Measurements from ENCODE around the gene PLB1. TPM values are rescaled to one million over a fixed set of nuclear protein-coding genes. Genes with fewer than 3 reads are reported as not detected.

Gene PLB1
- total RNA-seq, 2 donors from 2014 or later, result 19.2 to 29.6 TPM

- no peak for ATAC-seq (ENCODE audit: insufficient number of reproducible peaks, low FRiP score, low read depth)
These were observed 178.3 kb downstream of the PLB1 start for GRCh38 chr2:28674062-28674712.

DNA sequence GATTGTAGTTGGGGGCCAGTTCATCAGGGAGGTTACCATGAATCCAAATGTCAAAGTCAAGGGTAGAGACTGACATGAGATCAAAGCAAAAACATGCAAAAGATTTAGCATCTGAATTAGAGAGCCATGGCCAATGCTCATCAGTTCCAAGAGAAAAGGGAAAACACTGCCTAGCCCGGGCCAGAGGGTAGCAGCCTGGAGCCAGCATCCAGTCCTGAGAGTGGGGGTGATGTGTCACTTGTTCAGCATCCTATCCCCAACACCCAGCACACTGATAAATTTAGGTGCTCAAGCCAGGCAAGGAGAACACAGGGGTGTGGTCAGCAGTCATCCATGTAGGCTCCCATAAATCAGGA is 178.8 kb downstream of the PLB1 start:
- DNase-seq (ENCODE audit: low spot score), result no peak
- peak overlapping the region; percentile 20 to 67 for H3K27ac ChIP-seq
- ATAC-seq (ENCODE audit: insufficient number of reproducible peaks, low FRiP score, low read depth), result no peak
- no peaks in the 10 kb centered on the region for H3K36me3 ChIP-seq
- H3K4me1 ChIP-seq (ENCODE audit: control insufficient read depth in 1 of 2, low read depth in 2 of 2), result peaks cover 4 to 33% of the 10 kb centered on the region in 2 donors
- no peaks in the 10 kb centered on the region for H3K27me3 ChIP-seq (replicated peaks; ENCODE audit: insufficient read depth)
- TF ChIP-seq, protein P1, sequence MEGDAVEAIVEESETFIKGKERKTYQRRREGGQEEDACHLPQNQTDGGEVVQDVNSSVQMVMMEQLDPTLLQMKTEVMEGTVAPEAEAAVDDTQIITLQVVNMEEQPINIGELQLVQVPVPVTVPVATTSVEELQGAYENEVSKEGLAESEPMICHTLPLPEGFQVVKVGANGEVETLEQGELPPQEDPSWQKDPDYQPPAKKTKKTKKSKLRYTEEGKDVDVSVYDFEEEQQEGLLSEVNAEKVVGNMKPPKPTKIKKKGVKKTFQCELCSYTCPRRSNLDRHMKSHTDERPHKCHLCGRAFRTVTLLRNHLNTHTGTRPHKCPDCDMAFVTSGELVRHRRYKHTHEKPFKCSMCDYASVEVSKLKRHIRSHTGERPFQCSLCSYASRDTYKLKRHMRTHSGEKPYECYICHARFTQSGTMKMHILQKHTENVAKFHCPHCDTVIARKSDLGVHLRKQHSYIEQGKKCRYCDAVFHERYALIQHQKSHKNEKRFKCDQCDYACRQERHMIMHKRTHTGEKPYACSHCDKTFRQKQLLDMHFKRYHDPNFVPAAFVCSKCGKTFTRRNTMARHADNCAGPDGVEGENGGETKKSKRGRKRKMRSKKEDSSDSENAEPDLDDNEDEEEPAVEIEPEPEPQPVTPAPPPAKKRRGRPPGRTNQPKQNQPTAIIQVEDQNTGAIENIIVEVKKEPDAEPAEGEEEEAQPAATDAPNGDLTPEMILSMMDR (IDR thresholded peaks at IDR 0.05), result no peak
- no peaks in the 10 kb centered on the region for H3K9me3 ChIP-seq
- H3K4me3 ChIP-seq, result no peak overlapping the region

More at GRCh38 chr2:28674062-28674712, 178.3 kb downstream of the PLB1 start:
- no peaks in the 10 kb centered on the region for H3K27me3 ChIP-seq (replicated peaks; ENCODE audit: insufficient read depth)
- no peaks in the 10 kb centered on the region for H3K9me3 ChIP-seq
- H3K4me1 ChIP-seq (ENCODE audit: control insufficient read depth in 1 of 2, low read depth in 2 of 2), result peaks cover 4 to 28% of the 10 kb centered on the region in 2 donors
- peak overlapping the region; percentile 20 to 67 for H3K27ac ChIP-seq
- no peak overlapping the region for H3K4me3 ChIP-seq
- H3K36me3 ChIP-seq, result no peaks in the 10 kb centered on the region
- DNase-seq (ENCODE audit: low spot score), result no peak
- TF ChIP-seq, protein P1 (IDR thresholded peaks at IDR 0.05), result no peak

DNA sequence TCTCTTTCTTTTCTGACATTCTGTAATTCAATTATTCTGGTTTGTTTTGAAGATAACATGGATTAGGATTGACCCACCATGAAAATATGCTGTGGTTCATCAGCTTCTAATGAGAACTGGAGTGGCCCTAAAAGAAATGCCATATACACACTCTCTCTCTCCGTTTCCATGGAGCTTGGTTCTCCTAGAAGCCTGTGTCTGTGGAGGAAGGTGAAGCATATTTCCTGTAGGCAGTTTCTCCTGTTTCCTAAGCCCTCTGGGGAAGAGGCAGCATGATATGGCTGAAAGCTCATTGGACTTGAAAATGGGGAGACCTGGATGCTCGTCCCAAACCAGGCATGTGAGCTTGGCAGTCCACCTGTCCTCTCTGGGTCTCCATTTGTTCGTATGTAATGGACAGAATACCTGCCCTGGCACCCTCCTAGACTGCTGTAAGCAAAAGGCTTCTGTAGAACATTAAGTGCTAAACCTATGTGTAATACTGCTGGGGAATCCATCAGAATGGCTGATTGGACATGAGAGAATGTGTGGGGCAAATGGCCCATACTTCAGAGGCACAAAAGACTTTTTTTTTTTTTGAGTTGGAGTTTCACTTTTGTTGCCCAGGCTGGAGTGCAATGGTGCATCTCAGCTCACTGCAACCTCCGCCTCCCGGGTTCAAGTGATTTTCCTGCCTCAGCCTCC is 180.4 kb downstream of the PLB1 start:
- TF ChIP-seq, protein P1 (IDR thresholded peaks at IDR 0.05), result no peak
- DNase-seq (ENCODE audit: low spot score) (no peak), ATAC-seq (ENCODE audit: insufficient number of reproducible peaks, low FRiP score, low read depth) (no peak)
- Histone ChIP-seq H3K4me3 (no peak overlapping the region), H3K36me3 (no peaks in the 10 kb centered on the region), H3K27me3 (replicated peaks; ENCODE audit: insufficient read depth) (no peaks in the 10 kb centered on the region), H3K4me1 (ENCODE audit: control insufficient read depth in 1 of 2, low read depth in 2 of 2) (peaks cover 8 to 46% of the 10 kb centered on the region in 2 donors), H3K27ac (no peak overlapping the region), H3K9me3 (no peaks in the 10 kb centered on the region)

DNA sequence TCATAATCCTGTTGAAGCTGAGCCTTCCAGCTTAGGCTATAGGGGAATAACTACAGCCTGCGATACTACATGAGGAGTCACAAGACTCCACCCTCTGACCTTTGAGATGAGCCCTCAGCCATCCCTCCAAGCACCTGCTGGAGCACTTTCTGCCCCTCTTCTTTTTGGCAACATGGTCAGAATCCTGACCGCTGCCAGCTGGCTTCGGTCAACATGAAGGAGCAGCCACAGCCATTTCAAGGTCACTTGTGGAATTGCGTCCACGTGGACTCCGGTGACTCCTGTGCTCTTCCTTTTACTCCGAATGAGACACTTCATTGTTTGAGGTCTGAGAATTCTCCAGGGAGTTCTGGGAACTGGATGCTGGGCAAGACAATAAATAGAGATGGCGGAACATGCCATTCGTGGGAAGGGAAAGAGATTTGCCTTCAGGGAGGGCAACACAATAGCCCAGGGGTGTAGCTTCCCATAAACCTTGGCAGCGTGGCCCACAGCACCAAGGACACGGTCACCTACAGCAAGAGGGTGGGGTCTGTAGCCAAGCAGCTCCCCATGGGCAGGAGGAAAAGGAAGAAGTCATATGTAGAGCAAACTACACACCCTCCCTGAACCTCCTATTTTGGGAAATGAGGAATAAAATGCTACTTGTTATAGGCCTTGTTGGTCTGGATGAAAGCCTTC is 182.5 kb downstream of the PLB1 start:
- Histone ChIP-seq H3K27ac (no peak overlapping the region), H3K27me3 (replicated peaks; ENCODE audit: insufficient read depth) (no peaks in the 10 kb centered on the region)

More for the DNA sequence above, 182.5 kb downstream of the PLB1 start:
- H3K4me3 ChIP-seq, result no peak overlapping the region
- no peaks in the 10 kb centered on the region for H3K36me3 ChIP-seq
- TF ChIP-seq, protein P1 (IDR thresholded peaks at IDR 0.05), result no peak
- H3K4me1 ChIP-seq (ENCODE audit: control insufficient read depth in 1 of 2, low read depth in 2 of 2), result peaks cover 16 to 66% of the 10 kb centered on the region in 2 donors
- ATAC-seq (ENCODE audit: insufficient number of reproducible peaks, low FRiP score, low read depth) (no peak), DNase-seq (ENCODE audit: low spot score) (no peak)
- no peaks in the 10 kb centered on the region for H3K9me3 ChIP-seq

All from thoracic aorta (tissue), 2 donors.